Measurements from ENCODE around the gene PIK3C2B. TPM values are rescaled to one million over a fixed set of nuclear protein-coding genes. Genes with fewer than 3 reads are reported as not detected.

Gene PIK3C2B
- total RNA-seq, 1 experiment from 2014 or later = 35.3 TPM

- Histone ChIP-seq H3K27ac (ENCODE audit: low read length) (no peak overlapping the region), H3K9me3 (ENCODE audit: low read length) (no peaks in the 10 kb centered on the region), H3K27me3 (ENCODE audit: low read length) (no peaks in the 10 kb centered on the region), H2AFZ (ENCODE audit: low read length) (no peak overlapping the region), H3K4me1 (ENCODE audit: insufficient read depth, low read length) (peaks cover 31% of the 10 kb centered on the region), H3F3A (ENCODE audit: low read length, unreplicated experiment) (no peaks in the 10 kb centered on the region), H3K4me3 (ENCODE audit: low read length) (no peak overlapping the region), H3K79me2 (ENCODE audit: low read length) (no peaks in the 10 kb centered on the region), H3K4me2 (ENCODE audit: low read length) (no peak overlapping the region), H3K9ac (ENCODE audit: low read length) (no peak overlapping the region), H3K36me3 (ENCODE audit: low read depth, low read length) (peaks cover 26% of the 10 kb centered on the region), H3K9me2 (replicated peaks; ENCODE audit: low read length) (no peaks in the 10 kb centered on the region), H4K20me1 (ENCODE audit: low read length) (no peaks in the 10 kb centered on the region)
- DNase-seq (no peak), ATAC-seq (no peak)
- no peak for TF ChIP-seq EZH2 (IDR thresholded peaks at IDR 0.05; ENCODE audit: low read length, unreplicated experiment)
- TF ChIP-seq CTCF (conservative IDR thresholded peaks at IDR 0.05; ENCODE audit: low read depth, low read length) = no peak
- no peak for TF ChIP-seq EZH2phosphoT487 (IDR thresholded peaks at IDR 0.05; ENCODE audit: borderline replicate concordance, low read length)
- intact Hi-C loops (cut with micrococcal nuclease) = no loop called here
- ChIA-PET CTCF (interaction anchor here (0.7 kb wide), 1 partner anchor 54 kb away, joined by 3 read pairs; no protein-coding TSS in a partner anchor), POLR2A (ENCODE audit: unreplicated experiment) (no interaction called here)
- BruUV-seq (replicated peaks) = no TSS peak
Observed at GRCh38 chr1:204453141-204453772, 41.3 kb downstream of the PIK3C2B start.

- Histone ChIP-seq H3K4me3 (ENCODE audit: low read length) (no peak overlapping the region), H3K27me3 (ENCODE audit: low read length) (no peaks in the 10 kb centered on the region), H3K9ac (ENCODE audit: low read length) (peak overlapping the region; percentile 32; the same call in 1 of the 2 replicates), H3F3A (ENCODE audit: low read length, unreplicated experiment) (no peaks in the 10 kb centered on the region), H3K4me2 (ENCODE audit: low read length) (peak overlapping the region; percentile 56), H3K36me3 (ENCODE audit: low read depth, low read length) (peaks cover 39% of the 10 kb centered on the region), H3K79me2 (ENCODE audit: low read length) (no peaks in the 10 kb centered on the region), H4K20me1 (ENCODE audit: low read length) (no peaks in the 10 kb centered on the region), H3K9me2 (replicated peaks; ENCODE audit: low read length) (no peaks in the 10 kb centered on the region), H3K9me3 (ENCODE audit: low read length) (no peaks in the 10 kb centered on the region), H3K4me1 (ENCODE audit: insufficient read depth, low read length) (peaks cover 31% of the 10 kb centered on the region), H3K27ac (ENCODE audit: low read length) (peak overlapping the region; percentile 70), H2AFZ (ENCODE audit: low read length) (no peak overlapping the region)
- intact Hi-C loops (cut with micrococcal nuclease) = no loop called here
- ATAC-seq = no peak
- DNase-seq = no peak
- BruUV-seq (replicated peaks) = no TSS peak
- ChIA-PET POLR2A (ENCODE audit: unreplicated experiment) (interaction anchor here (0.5 kb wide), 1 partner anchor 51 kb away, joined by 23 read pairs; no protein-coding TSS in a partner anchor), CTCF (interaction anchor here (1.6 kb wide), 1 partner anchor 43 kb away, joined by 7 read pairs; the partner anchor contains the start of gene PIK3C2B)
- TF ChIP-seq EZH2phosphoT487 (IDR thresholded peaks at IDR 0.05; ENCODE audit: borderline replicate concordance, low read length) (no peak), CTCF (conservative IDR thresholded peaks at IDR 0.05; ENCODE audit: low read depth, low read length) (no peak), EZH2 (IDR thresholded peaks at IDR 0.05; ENCODE audit: low read length, unreplicated experiment) (no peak)
Observed at GRCh38 chr1:204451352-204452124, 43.1 kb downstream of the PIK3C2B start.

Measured in PC-3 (cell line).